SJSA1 (cell line): ENCODE data around the gene ATP6V0C. TPM values are rescaled to one million over a fixed set of nuclear protein-coding genes. Genes with fewer than 3 reads are reported as not detected.

Experiments
- DNase-seq, 2 experiments: peaks; one replicate each; pipeline ENCODE4 v3.0.0-alpha.2; 2015 to 2020; ENCODE audit warnings: low spot score in 2 of 2, low read depth in 1 of 2
- H3K27ac ChIP-seq: fragments of 250-450 bp; sonication (Bioruptor Pico); 2 replicates; pipeline ENCODE4 v1.5.1; 2020; ENCODE audit warnings: mild to moderate bottlenecking, moderate library complexity
- H3K27me3 ChIP-seq: fragments of 250-450 bp; sonication (Bioruptor Pico); replicated peaks from 2 replicates; pipeline ENCODE4 v1.5.1; 2020; ENCODE audit warnings: mild to moderate bottlenecking, moderate library complexity
- H3K36me3 ChIP-seq: fragments of 250-450 bp; sonication (Bioruptor Pico); 2 replicates; pipeline ENCODE4 v1.5.1; 2020; ENCODE audit warnings: mild to moderate bottlenecking
- H3K4me1 ChIP-seq: fragments of 250-450 bp; sonication (Bioruptor Pico); replicated peaks from 2 replicates; pipeline ENCODE4 v1.6.1; 2021; ENCODE audit warnings: mild to moderate bottlenecking
- H3K4me3 ChIP-seq: fragments of 250-450 bp; sonication (Bioruptor Pico); 2 replicates; pipeline ENCODE4 v1.5.1; 2020; ENCODE audit warnings: mild to moderate bottlenecking
- H3K9me3 ChIP-seq: fragments of 250-450 bp; sonication (Bioruptor Pico); replicated peaks from 2 replicates; pipeline ENCODE4 v1.5.1; 2020; ENCODE audit warnings: mild to moderate bottlenecking
- total RNA-seq: library from RNA; depleted of rRNA; stranded (reverse); fragments of >200 nt; shearing (Covaris generic); gene quantifications from 2 replicates; pipeline ENCODE4 v1.2.3, GENCODE V29; 2014

Gene ATP6V0C
- total RNA-seq, 1 experiment from 2014 or later = 44.6 TPM

DNA sequence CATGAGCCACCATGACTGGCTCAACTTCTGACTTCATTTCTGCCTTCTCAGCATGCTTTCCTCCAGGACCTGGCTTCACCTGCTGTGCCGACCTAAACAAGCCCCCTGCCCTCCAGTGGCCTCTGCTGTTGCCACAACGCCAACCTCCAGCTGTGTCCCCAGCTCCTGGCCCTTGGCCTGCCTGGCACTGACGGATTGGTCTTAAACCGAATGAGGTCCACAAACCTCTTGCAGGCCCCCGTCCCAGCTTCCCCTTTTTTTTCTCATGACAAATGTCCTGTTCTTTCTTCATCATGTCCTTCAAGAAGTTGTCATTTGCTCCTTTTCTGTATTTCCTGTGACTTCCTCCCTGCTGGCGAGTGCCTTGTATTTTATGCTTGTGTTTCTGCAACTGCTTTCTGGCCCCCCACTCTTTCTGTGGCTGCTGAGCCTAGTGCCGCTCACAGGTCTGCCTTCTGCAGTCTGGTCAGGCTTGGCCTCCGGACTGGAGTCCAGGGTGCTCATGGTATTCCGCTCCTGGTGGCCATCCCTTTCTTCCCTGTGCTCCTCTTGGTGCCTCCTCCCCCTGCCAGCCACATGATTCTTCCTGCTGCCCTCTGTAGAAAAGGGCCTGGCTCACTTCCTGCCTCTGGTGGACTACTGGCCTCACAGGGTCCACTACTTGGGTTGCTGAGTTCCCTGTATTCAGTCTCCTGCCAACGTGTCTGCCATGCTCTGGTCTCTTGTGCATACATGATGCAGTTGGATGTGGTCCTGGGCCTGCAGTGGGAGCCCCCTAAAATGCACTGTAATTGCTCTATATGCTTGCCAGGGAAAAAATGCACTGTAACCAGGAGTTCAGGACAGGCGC is 2.9 kb downstream of the ATP6V0C start:
- DNase-seq = peak in 1 of 2 experiments; percentile 45

DNA sequence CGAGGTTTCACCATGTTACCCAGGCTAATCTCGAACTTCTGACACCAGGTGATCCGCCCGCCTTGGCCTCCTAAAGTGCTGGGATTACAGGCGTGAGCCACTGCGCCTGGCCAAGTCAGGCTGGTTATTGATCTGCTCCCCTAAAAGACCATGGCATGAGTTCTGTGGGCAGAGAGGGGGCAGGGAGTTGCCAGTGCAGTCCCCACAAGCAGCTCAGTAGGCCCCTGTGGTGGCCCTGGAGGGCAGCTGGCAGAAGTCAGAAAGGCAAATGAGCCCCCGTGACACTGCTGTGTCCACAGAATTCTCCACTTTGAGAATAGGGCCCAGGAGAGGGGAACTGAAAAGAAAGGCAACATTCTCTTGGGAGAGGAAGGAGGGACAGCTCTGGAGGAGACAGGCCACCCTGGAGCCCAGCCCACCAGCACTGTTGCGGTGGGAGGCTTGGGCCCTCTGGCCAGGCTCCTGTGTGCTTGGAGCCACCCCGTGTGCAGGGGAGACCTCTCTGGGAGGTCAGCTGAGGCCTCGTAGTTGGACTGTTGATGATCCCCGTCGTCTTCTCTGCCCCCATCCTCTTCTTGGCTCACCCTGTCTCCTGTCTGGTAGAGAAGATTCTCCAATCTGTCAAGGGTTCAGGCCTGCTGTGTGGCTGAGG is 4.3 kb downstream of the ATP6V0C start:
- no peak overlapping the region for H3K27ac ChIP-seq
- no peak for DNase-seq
- peaks cover 53% of the 10 kb centered on the region for H3K36me3 ChIP-seq
- peaks cover 42% of the 10 kb centered on the region for H3K4me1 ChIP-seq
- H3K27me3 ChIP-seq = no peaks in the 10 kb centered on the region
- H3K4me3 ChIP-seq = no peak overlapping the region
- H3K9me3 ChIP-seq = no peaks in the 10 kb centered on the region; the same call in 1 of the 2 replicates

More for the DNA sequence above, 2.9 kb downstream of the ATP6V0C start:
- H3K36me3 ChIP-seq = peaks cover 45% of the 10 kb centered on the region
- no peaks in the 10 kb centered on the region for H3K27me3 ChIP-seq
- no peak overlapping the region for H3K27ac ChIP-seq
- no peak overlapping the region for H3K4me3 ChIP-seq
- peaks cover 43% of the 10 kb centered on the region for H3K4me1 ChIP-seq
- no peaks in the 10 kb centered on the region; the same call in 1 of the 2 replicates for H3K9me3 ChIP-seq

DNA sequence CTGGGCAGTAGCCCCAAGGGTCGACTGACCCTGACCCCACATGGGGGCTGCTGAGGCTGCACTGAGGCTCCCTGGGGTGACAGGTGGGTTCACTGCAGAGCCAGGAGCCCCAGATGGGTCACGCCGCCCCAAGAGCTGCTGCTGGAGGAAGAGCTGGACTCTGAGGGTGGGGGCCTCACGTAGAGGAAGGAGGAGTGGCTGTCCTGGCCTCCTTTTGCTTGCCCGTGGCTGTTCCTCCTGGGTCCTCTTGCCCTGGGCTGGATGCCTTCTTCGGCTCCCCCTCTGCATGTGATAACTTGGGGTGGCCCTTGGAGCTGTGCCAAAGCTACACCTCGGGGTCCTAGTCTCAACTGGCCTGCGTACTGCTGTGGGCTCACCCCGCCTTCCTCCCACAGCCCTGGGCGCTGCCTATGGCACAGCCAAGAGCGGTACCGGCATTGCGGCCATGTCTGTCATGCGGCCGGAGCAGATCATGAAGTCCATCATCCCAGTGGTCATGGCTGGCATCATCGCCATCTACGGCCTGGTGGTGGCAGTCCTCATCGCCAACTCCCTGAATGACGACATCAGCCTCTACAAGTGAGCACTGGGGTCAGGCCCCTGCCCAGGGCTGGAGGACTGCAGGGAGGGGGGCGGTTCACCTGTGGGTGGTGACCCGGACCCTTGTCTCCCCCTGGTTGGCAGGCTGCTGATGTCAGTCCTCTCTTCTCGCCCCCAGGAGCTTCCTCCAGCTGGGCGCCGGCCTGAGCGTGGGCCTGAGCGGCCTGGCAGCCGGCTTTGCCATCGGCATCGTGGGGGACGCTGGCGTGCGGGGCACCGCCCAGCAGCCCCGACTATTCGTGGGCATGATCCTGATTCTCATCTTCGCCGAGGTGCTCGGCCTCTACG is 5.3 kb downstream of the ATP6V0C start:
- Histone ChIP-seq H3K27ac (no peak overlapping the region), H3K36me3 (peaks cover 57% of the 10 kb centered on the region), H3K4me1 (peaks cover 36% of the 10 kb centered on the region), H3K4me3 (no peak overlapping the region), H3K27me3 (no peaks in the 10 kb centered on the region), H3K9me3 (no peaks in the 10 kb centered on the region)
- peak in 1 of 2 experiments; percentile 43 for DNase-seq

- Histone ChIP-seq H3K36me3 (peaks cover 58% of the 10 kb centered on the region), H3K27ac (no peak overlapping the region), H3K4me3 (peak overlapping the region; percentile 60), H3K4me1 (peaks cover 33% of the 10 kb centered on the region), H3K27me3 (no peaks in the 10 kb centered on the region), H3K9me3 (no peaks in the 10 kb centered on the region)
- DNase-seq = no peak
Observed at GRCh38 chr16:2519711-2520080, 5.9 kb downstream of the ATP6V0C start.

GRCh38 chr16:2520097-2520783 is 6.5 kb downstream of the ATP6V0C start, which contains the start of gene AMDHD2:
Gene AMDHD2, plus strand, starts transcription at chr16:2520371. Its CDS starts 88 bp downstream, at chr16:2520459.
- Histone ChIP-seq H3K4me3 (peak within 1 kb of the TSS; percentile 60), H3K4me1 (peaks cover 28% of the 10 kb centered on the region), H3K27me3 (no peaks in the 10 kb centered on the region), H3K9me3 (no peaks in the 10 kb centered on the region), H3K36me3 (peaks cover 61% of the 10 kb centered on the region), H3K27ac (no peak within 1 kb of the TSS; the same call in 1 of the 2 replicates)
- peak; percentile 55 to 90 for DNase-seq

DNA sequence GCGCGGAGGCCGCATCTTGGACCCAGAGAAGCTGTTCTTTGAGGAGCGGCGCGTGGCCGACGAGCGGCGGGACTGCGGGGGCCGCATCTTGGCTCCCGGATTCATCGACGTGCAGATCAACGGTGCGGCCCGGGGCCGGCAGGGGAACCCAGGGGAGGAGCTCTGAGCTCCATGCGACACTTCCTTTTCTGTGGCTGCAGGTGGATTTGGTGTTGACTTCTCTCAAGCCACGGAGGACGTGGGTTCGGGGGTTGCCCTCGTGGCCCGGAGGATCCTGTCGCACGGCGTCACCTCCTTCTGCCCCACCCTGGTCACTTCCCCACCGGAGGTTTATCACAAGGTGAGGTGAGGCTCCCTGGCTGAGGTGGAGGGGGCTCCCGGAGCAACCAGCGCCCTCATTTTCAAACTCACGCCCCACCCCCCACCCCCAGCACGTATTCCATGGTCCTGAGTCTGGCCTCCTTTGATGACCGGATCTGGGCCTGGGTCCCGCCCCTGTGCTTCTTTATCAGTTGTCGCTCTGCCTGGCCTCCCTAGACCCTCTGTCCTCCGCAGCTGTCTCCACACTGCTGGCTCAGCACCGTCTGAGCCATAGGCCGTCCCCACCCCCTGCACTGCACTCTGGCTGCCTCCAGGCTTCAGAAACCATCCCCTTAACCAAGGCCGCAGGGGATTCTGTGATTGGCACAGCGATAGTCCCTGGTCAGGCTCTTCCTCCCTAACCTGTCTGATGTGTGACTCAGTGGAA is 7.2 kb downstream of the ATP6V0C start:
- Histone ChIP-seq H3K27me3 (no peaks in the 10 kb centered on the region), H3K36me3 (peaks cover 62% of the 10 kb centered on the region), H3K4me3 (peak overlapping the region; percentile 60), H3K4me1 (peaks cover 23% of the 10 kb centered on the region), H3K9me3 (no peaks in the 10 kb centered on the region), H3K27ac (no peak overlapping the region)
- DNase-seq = peak in 1 of 2 experiments; percentile 46

GRCh38 chr16:2523801-2524231 is 10.1 kb downstream of the ATP6V0C start:
- Histone ChIP-seq H3K4me1 (peaks cover 19% of the 10 kb centered on the region), H3K4me3 (no peak overlapping the region), H3K9me3 (no peaks in the 10 kb centered on the region), H3K36me3 (peaks cover 75% of the 10 kb centered on the region), H3K27ac (no peak overlapping the region), H3K27me3 (no peaks in the 10 kb centered on the region)
- no peak for DNase-seq

GRCh38 chr16:2524339-2524938 is 10.7 kb downstream of the ATP6V0C start:
- Histone ChIP-seq H3K4me1 (peaks cover 13% of the 10 kb centered on the region), H3K9me3 (no peaks in the 10 kb centered on the region), H3K27me3 (no peaks in the 10 kb centered on the region), H3K36me3 (peaks cover 75% of the 10 kb centered on the region), H3K27ac (no peak overlapping the region), H3K4me3 (no peak overlapping the region)
- no peak for DNase-seq

- no peak overlapping the region for H3K27ac ChIP-seq
- H3K27me3 ChIP-seq = no peaks in the 10 kb centered on the region
- H3K9me3 ChIP-seq = no peaks in the 10 kb centered on the region
- H3K36me3 ChIP-seq = peaks cover 82% of the 10 kb centered on the region
- no peak overlapping the region for H3K4me3 ChIP-seq
- H3K4me1 ChIP-seq = peaks cover 4% of the 10 kb centered on the region
- no peak for DNase-seq
Observed at GRCh38 chr16:2526135-2526534, 12.4 kb downstream of the ATP6V0C start.

DNA sequence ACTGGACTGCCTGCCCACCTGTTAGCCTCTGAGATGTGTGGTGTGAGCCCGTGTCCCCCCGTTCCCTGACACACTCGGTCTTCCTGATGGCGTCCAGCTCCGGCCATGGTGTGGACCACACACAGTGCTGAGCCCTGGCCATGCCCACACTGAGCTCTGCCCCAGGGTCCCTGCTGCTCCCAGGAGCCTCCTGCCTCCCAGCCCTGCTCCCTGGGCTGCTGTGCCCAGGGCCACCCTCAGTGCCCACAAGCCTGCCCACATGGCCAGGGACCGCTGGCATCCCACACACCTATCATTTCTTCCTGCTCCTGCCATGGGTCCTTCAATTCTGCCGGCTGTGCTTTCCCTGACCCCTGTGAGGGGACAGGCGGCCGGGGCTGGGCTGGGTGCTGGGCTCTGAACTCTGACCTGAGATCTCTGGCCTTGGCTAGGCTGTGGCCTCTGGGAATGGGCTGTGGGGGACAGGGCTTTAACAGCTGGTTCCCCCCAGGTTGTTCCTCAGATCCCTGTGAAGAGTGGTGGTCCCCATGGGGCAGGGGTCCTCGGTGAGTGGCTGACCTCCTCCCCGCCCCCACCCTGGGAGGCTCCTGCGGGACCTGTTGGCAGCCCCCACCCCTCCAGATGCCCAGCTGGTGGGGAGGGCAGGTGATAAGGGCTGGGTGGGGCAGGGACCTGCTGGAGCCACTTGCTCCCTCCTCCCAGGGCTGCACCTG is 13.5 kb downstream of the ATP6V0C start:
- Histone ChIP-seq H3K4me1 (peaks cover 9% of the 10 kb centered on the region), H3K27ac (no peak overlapping the region), H3K4me3 (no peak overlapping the region), H3K27me3 (no peaks in the 10 kb centered on the region), H3K36me3 (peaks cover 79% of the 10 kb centered on the region), H3K9me3 (no peaks in the 10 kb centered on the region)
- no peak for DNase-seq

GRCh38 chr16:2527784-2528100 is 14.0 kb downstream of the ATP6V0C start:
- DNase-seq = no peak
- H3K4me3 ChIP-seq = no peak overlapping the region
- no peak overlapping the region for H3K27ac ChIP-seq
- no peaks in the 10 kb centered on the region for H3K9me3 ChIP-seq
- peaks cover 14% of the 10 kb centered on the region for H3K4me1 ChIP-seq
- H3K36me3 ChIP-seq = peaks cover 75% of the 10 kb centered on the region
- no peaks in the 10 kb centered on the region for H3K27me3 ChIP-seq
